Neural cell (in vitro differentiated cells): ENCODE data around the gene EIF2D. TPM values are rescaled to one million over a fixed set of nuclear protein-coding genes. Genes with fewer than 3 reads are reported as not detected.

ENCODE experiments used
- H2AFZ ChIP-seq: fragments of 200-600, 300-800 bp; sonication (generic), shearing (Covaris generic); 2 replicates; pipeline ENCODE4 v1.6.0; 2014; ENCODE audit warnings: low read depth, mild to moderate bottlenecking, antibody characterized with exemption, low read length, moderate library complexity
- H3F3A ChIP-seq: fragments of 200-600 bp; shearing (Covaris generic); 2 replicates; pipeline ENCODE4 v1.6.1; 2016; ENCODE audit warnings: mild to moderate bottlenecking, moderate library complexity, mixed read lengths, antibody characterized with exemption, low read length; ENCODE audit not compliant: insufficient read depth, poor library complexity, severe bottlenecking
- H3K27ac ChIP-seq: fragments of 200-600, 300-800 bp; sonication (generic), shearing (Covaris generic); 2 replicates; pipeline ENCODE4 v1.5.1; 2014; ENCODE audit warnings: mild to moderate bottlenecking, low read length, moderate library complexity
- H3K27me3 ChIP-seq: fragments of 300-800, 200-600 bp; sonication (generic), shearing (Covaris generic); 2 replicates; pipeline ENCODE4 v1.6.0; 2014; ENCODE audit warnings: mild to moderate bottlenecking, low read depth, low read length, moderate library complexity; ENCODE audit not compliant: insufficient read depth
- H3K36me3 ChIP-seq: fragments of 300-800, 200-600 bp; sonication (generic), shearing (Covaris generic); 2 replicates; pipeline ENCODE4 v1.5.1; 2014; ENCODE audit warnings: mild to moderate bottlenecking, antibody characterized with exemption, low read length, moderate library complexity; ENCODE audit not compliant: insufficient read depth
- H3K4me2 ChIP-seq: fragments of 300-800, 200-600 bp; sonication (generic), shearing (Covaris generic); 2 replicates; pipeline ENCODE4 v1.6.0; 2014; ENCODE audit warnings: mild to moderate bottlenecking, low read length
- H3K4me3 ChIP-seq: fragments of 300-800, 200-600 bp; sonication (generic), shearing (Covaris generic); 2 replicates; pipeline ENCODE4 v1.5.1; 2014; ENCODE audit warnings: mild to moderate bottlenecking, low read length, moderate library complexity
- H3K79me2 ChIP-seq: fragments of 200-600 bp; shearing (Covaris generic); replicated peaks from 2 replicates; pipeline ENCODE4 v1.6.0; 2014; ENCODE audit warnings: mild to moderate bottlenecking, low read length, moderate library complexity; ENCODE audit not compliant: insufficient read depth
- H3K9ac ChIP-seq: fragments of 300-800, 200-600 bp; sonication (generic), shearing (Covaris generic); 2 replicates; pipeline ENCODE4 v1.6.1; 2016; ENCODE audit warnings: mild to moderate bottlenecking, low read length, mixed read lengths
- H3K9me2 ChIP-seq: fragments of 200-600 bp; shearing (Covaris generic); 2 replicates; pipeline ENCODE4 v1.6.1; 2016; ENCODE audit warnings: mild to moderate bottlenecking, low read length, mixed read lengths; ENCODE audit not compliant: insufficient read depth
- H3K9me3 ChIP-seq: fragments of 200-600, 300-800 bp; sonication (generic), shearing (Covaris generic); 2 replicates; pipeline ENCODE4 v1.6.1; 2016; ENCODE audit warnings: mild to moderate bottlenecking, mixed run types, low read length, moderate library complexity, mixed read lengths
- H4K20me1 ChIP-seq: fragments of 200-600 bp; shearing (Covaris generic); 2 replicates; pipeline ENCODE4 v1.6.1; 2016; ENCODE audit warnings: mild to moderate bottlenecking, mixed run types; ENCODE audit not compliant: insufficient read depth
- CTCF ChIP-seq: fragments of 450-650 bp; IDR thresholded peaks from 2 replicates; pipeline ENCODE4 v1.5.1; 2014; ENCODE audit warnings: antibody characterized with exemption, mild to moderate bottlenecking, moderate library complexity; ENCODE audit not compliant: poor library complexity, severe bottlenecking
- EP300 ChIP-seq: fragments of 450-650 bp; conservative IDR thresholded peaks from 2 replicates; pipeline ENCODE4 v1.6.1; 2014; ENCODE audit warnings: antibody characterized with exemption, mild to moderate bottlenecking, moderate library complexity; ENCODE audit not compliant: poor library complexity, severe bottlenecking
- EZH2 ChIP-seq: fragments of 200-600, 300-800 bp; shearing (Covaris generic), sonication (generic); IDR thresholded peaks from 2 replicates; pipeline ENCODE4 v1.6.1; 2014; ENCODE audit warnings: antibody characterized with exemption, low read length, borderline replicate concordance, mild to moderate bottlenecking; ENCODE audit not compliant: insufficient read depth, poor library complexity, severe bottlenecking
- MXI1 ChIP-seq: fragments of 450-650 bp; conservative IDR thresholded peaks from 2 replicates; pipeline ENCODE4 v1.6.1; 2014; ENCODE audit warnings: antibody characterized with exemption, mild to moderate bottlenecking; ENCODE audit not compliant: poor library complexity, severe bottlenecking
- POLR2AphosphoS5 ChIP-seq: IDR thresholded peaks from 2 replicates; pipeline ENCODE4 v1.6.1; 2012
- RAD21 ChIP-seq: fragments of 450-650 bp; conservative IDR thresholded peaks from 2 replicates; pipeline ENCODE4 v1.6.1; 2014; ENCODE audit warnings: antibody characterized with exemption, mild to moderate bottlenecking, moderate library complexity
- REST ChIP-seq: IDR thresholded peaks from 2 replicates; pipeline ENCODE4 v1.6.1; 2012; ENCODE audit warnings: borderline replicate concordance
- SMC3 ChIP-seq: fragments of 450-650 bp; conservative IDR thresholded peaks from 2 replicates; pipeline ENCODE4 v1.6.1; 2014; ENCODE audit warnings: antibody characterized with exemption, mild to moderate bottlenecking, moderate library complexity; ENCODE audit not compliant: poor library complexity
- TAF1 ChIP-seq: IDR thresholded peaks from 2 replicates; pipeline ENCODE4 v1.6.1; 2012; ENCODE audit warnings: low read depth
- polyA plus RNA-seq: library from polyadenylated mRNA; depleted of rRNA; stranded (reverse); fragments of >200 nt; gene quantifications from 2 replicates; pipeline ENCODE4 v1.2.3, GENCODE V29; 2014

The EIF2D gene
- polyA plus RNA-seq, 1 donor from 2014 or later, result 37.1 TPM

- no peaks in the 10 kb centered on the region for H3K9me2 ChIP-seq
- H3K9me3 ChIP-seq, result no peaks in the 10 kb centered on the region
- H3K27me3 ChIP-seq, result peaks cover under 1% of the 10 kb centered on the region
- H3K36me3 ChIP-seq, result no peaks in the 10 kb centered on the region
- no peak overlapping the region for H3K27ac ChIP-seq
- no peak overlapping the region for H3K4me3 ChIP-seq
- H3K9ac ChIP-seq, result no peak overlapping the region
- no peak overlapping the region for H3K4me2 ChIP-seq
- no peaks in the 10 kb centered on the region for H4K20me1 ChIP-seq
- no peak overlapping the region for H2AFZ ChIP-seq
- TF ChIP-seq EP300, result no peak
- TF ChIP-seq CTCF, result no peak
- TF ChIP-seq EZH2, result no peak
- TF ChIP-seq REST, result no peak
- TF ChIP-seq POLR2AphosphoS5, result no peak
- no peak for TF ChIP-seq SMC3
- TF ChIP-seq MXI1, result no peak
- TF ChIP-seq RAD21, result no peak
- TF ChIP-seq TAF1, result no peak
- no peaks in the 10 kb centered on the region for H3K79me2 ChIP-seq
- H3F3A ChIP-seq, result no peaks in the 10 kb centered on the region
These were observed 46.2 kb upstream of the EIF2D start for GRCh38 chr1:206658264-206658980.

- H3K9me2 ChIP-seq, result no peaks in the 10 kb centered on the region
- TF ChIP-seq MXI1, result no peak
- no peak for TF ChIP-seq RAD21
- no peak for TF ChIP-seq TAF1
- no peak for TF ChIP-seq POLR2AphosphoS5
- no peak for TF ChIP-seq REST
- TF ChIP-seq SMC3, result no peak
- TF ChIP-seq EZH2, result no peak
- TF ChIP-seq CTCF, result no peak
- no peak for TF ChIP-seq EP300
- no peaks in the 10 kb centered on the region for H3K79me2 ChIP-seq
- H4K20me1 ChIP-seq, result no peaks in the 10 kb centered on the region
- H3K9me3 ChIP-seq, result no peaks in the 10 kb centered on the region
- no peak overlapping the region for H2AFZ ChIP-seq
- H3K9ac ChIP-seq, result no peak overlapping the region
- H3K4me3 ChIP-seq, result no peak overlapping the region
- no peak overlapping the region for H3K4me2 ChIP-seq
- H3K27me3 ChIP-seq, result no peaks in the 10 kb centered on the region
- no peak overlapping the region for H3K27ac ChIP-seq
- no peaks in the 10 kb centered on the region for H3K36me3 ChIP-seq
- no peaks in the 10 kb centered on the region for H3F3A ChIP-seq
These were observed 45.5 kb upstream of the EIF2D start for GRCh38 chr1:206657751-206658150.
